CD14-positive monocyte (primary cell): ENCODE data around the gene WNT6. TPM values are rescaled to one million over a fixed set of nuclear protein-coding genes. Genes with fewer than 3 reads are reported as not detected.

ENCODE experiments used
- DNase-seq, 3 donors: peaks; one replicate each; pipeline ENCODE4 v3.0.0-alpha.2; 2011 to 2022
- H2AFZ ChIP-seq: 2 replicates; pipeline ENCODE4 v1.6.0; 2012; ENCODE audit warnings: mild to moderate bottlenecking, low read depth, low read length, inconsistent platforms; ENCODE audit not compliant: insufficient read depth, poor library complexity, severe bottlenecking
- H3K27ac ChIP-seq, 2 donors: 1 replicate in 1 of 2; 2 replicates in 1 of 2; pipeline ENCODE4 v1.5.1; 2012 to 2013; ENCODE audit warnings: low read length in 2 of 2, control low read depth in 1 of 2, inconsistent platforms in 1 of 2, low read depth in 1 of 2, mild to moderate bottlenecking in 1 of 2
- H3K27me3 ChIP-seq, 2 donors: one replicate each; pipeline versions ENCODE4 v1.6.0 to v1.6.1; 2011 to 2013; ENCODE audit warnings: low read length in 2 of 2; ENCODE audit not compliant: control insufficient read depth in 2 of 2, insufficient read depth in 2 of 2
- H3K36me3 ChIP-seq, 2 donors: replicated peaks in 1 of 2; 1 replicate in 1 of 2; 2 replicates in 1 of 2; pipeline versions ENCODE4 v1.5.1 to v1.6.1; 2012 to 2013; ENCODE audit warnings: low read length in 2 of 2, control low read depth in 1 of 2, inconsistent platforms in 1 of 2, mild to moderate bottlenecking in 1 of 2; ENCODE audit not compliant: insufficient read depth in 2 of 2, control insufficient read depth in 1 of 2
- H3K4me1 ChIP-seq, 2 donors: 1 replicate in 1 of 2; 2 replicates in 1 of 2; pipeline versions ENCODE4 v1.5.1 to v1.6.1; 2012 to 2013; ENCODE audit warnings: low read length in 2 of 2, control low read depth in 1 of 2, inconsistent platforms in 1 of 2, mild to moderate bottlenecking in 1 of 2, moderate library complexity in 1 of 2; ENCODE audit not compliant: insufficient read depth in 2 of 2, control insufficient read depth in 1 of 2
- H3K4me2 ChIP-seq: replicated peaks from 2 replicates; pipeline ENCODE3; 2012; ENCODE audit warnings: low read length, moderate library complexity, mild to moderate bottlenecking; ENCODE audit not compliant: poor library complexity, severe bottlenecking; ENCODE audit errors: extremely low read depth
- H3K4me3 ChIP-seq, 3 experiments: fragments of 200-600 bp in 1 of 3; sonication (generic) in 1 of 3; replicated peaks in 1 of 3; 1 replicate in 2 of 3; 2 replicates in 1 of 3; pipeline ENCODE4 v1.5.1; 2011 to 2013; ENCODE audit warnings: low read length in 3 of 3, mild to moderate bottlenecking in 3 of 3, control low read depth in 2 of 3, low read depth in 2 of 3, inconsistent platforms in 1 of 3, moderate library complexity in 1 of 3
- H3K79me2 ChIP-seq: 2 replicates; pipeline ENCODE4 v1.6.0; 2012; ENCODE audit warnings: mild to moderate bottlenecking, control low read depth, inconsistent platforms, low read length, moderate library complexity; ENCODE audit not compliant: insufficient read depth
- H3K9ac ChIP-seq: 2 replicates; pipeline ENCODE4 v1.6.0; 2017; ENCODE audit warnings: low read length, mild to moderate bottlenecking; ENCODE audit not compliant: insufficient read depth, poor library complexity, severe bottlenecking
- H3K9me3 ChIP-seq, 2 donors: replicated peaks in 1 of 2; 1 replicate in 1 of 2; 2 replicates in 1 of 2; pipeline versions ENCODE4 v1.5.1 to v1.6.1; 2012 to 2013; ENCODE audit warnings: low read length in 2 of 2, control low read depth in 1 of 2; ENCODE audit not compliant: control insufficient read depth in 1 of 2, insufficient read depth in 1 of 2
- H4K20me1 ChIP-seq: 2 replicates; pipeline ENCODE4 v1.6.0; 2012; ENCODE audit warnings: mild to moderate bottlenecking, low read length, control low read depth, moderate library complexity; ENCODE audit not compliant: insufficient read depth
- H3K27ac Mint-ChIP-seq, 7 donors: one replicate each; pipeline ENCODE4 v1.8.0; 2020; ENCODE audit warnings: mild to moderate bottlenecking in 7 of 7, mixed read lengths in 7 of 7, moderate library complexity in 6 of 7, inconsistent platforms in 2 of 7
- H3K27me3 Mint-ChIP-seq, 3 donors: one replicate each; pipeline ENCODE4 v1.8.0; 2021 to 2022; ENCODE audit warnings: low read depth in 3 of 3, mild to moderate bottlenecking in 3 of 3, mixed read lengths in 3 of 3, moderate library complexity in 3 of 3, inconsistent platforms in 1 of 3
- H3K36me3 Mint-ChIP-seq, 2 donors: one replicate each; pipeline ENCODE4 v1.8.0; 2020; ENCODE audit warnings: mixed read lengths in 2 of 2, inconsistent platforms in 1 of 2, mild to moderate bottlenecking in 1 of 2
- H3K4me1 Mint-ChIP-seq: one replicate; pipeline ENCODE4 v1.8.0; 2020; ENCODE audit warnings: mild to moderate bottlenecking, mixed read lengths
- H3K4me3 Mint-ChIP-seq, 2 donors: one replicate each; pipeline ENCODE4 v1.8.0; 2020; ENCODE audit warnings: mild to moderate bottlenecking in 2 of 2, mixed read lengths in 2 of 2, moderate library complexity in 1 of 2
- H3K9me3 Mint-ChIP-seq, 7 donors: one replicate each; pipeline ENCODE4 v1.8.0; 2020 to 2022; ENCODE audit warnings: mixed read lengths in 7 of 7, mild to moderate bottlenecking in 6 of 7, moderate library complexity in 6 of 7, inconsistent platforms in 2 of 7
- CTCF ChIP-seq: fragments of 200-600 bp; IDR thresholded peaks from one replicate; pipeline ENCODE4 v1.8.0; 2022; ENCODE audit warnings: antibody characterized with exemption, mild to moderate bottlenecking
- WGBS: methylation state at CpG from one replicate; pipeline ENCODE4 v1.1.5; 2013; ENCODE audit warnings: missing lambda C conversion rate; ENCODE audit not compliant: insufficient coverage; 5-methylcytosine and 5-hydroxymethylcytosine counted together
- intact Hi-C, 2 donors: fragments of 100-400 bp; cut with micrococcal nuclease; formaldehyde crosslinking; loops; one replicate each; pipeline versions ENCODE4 v1.15.0 to v1.15.1; 2023
- polyA plus RNA-seq, 3 donors: library from polyadenylated mRNA; depleted of rRNA in 1 of 3; unstranded in 2 of 3; stranded (reverse) in 1 of 3; fragments of 300-500 nt in 2 of 3; fragments of >200 nt in 1 of 3; fragmentation: Illumina TruSeq in 2 of 3; gene quantifications; 1 replicate in 2 of 3; 2 replicates in 1 of 3; pipeline ENCODE4 v1.2.3, GENCODE V29; 2012 to 2021

Gene WNT6
- polyA plus RNA-seq, 3 donors = 0.27 to 0.65 (median 0.37) TPM

GRCh38 chr2:218849721-218850120, 9.9 kb upstream of the WNT6 start:
- H3K36me3 Mint-ChIP-seq = no peaks in the 10 kb centered on the region
- no peak overlapping the region for H2AFZ ChIP-seq
- H3K27me3 Mint-ChIP-seq = peaks cover 25 to 46% (median 45%) of the 10 kb centered on the region in 3 donors
- H3K36me3 ChIP-seq = no peaks in the 10 kb centered on the region
- H3K9me3 Mint-ChIP-seq = peaks cover 0 to 18% (median 2%) of the 10 kb centered on the region in 7 donors
- H3K79me2 ChIP-seq = no peaks in the 10 kb centered on the region
- peaks cover 5 to 19% of the 10 kb centered on the region in 2 donors for H3K27me3 ChIP-seq
- no peak for TF ChIP-seq CTCF
- WGBS = 100% methylated on average over 2 of the region's 7 CpGs
- H3K27ac Mint-ChIP-seq = no peak overlapping the region
- H3K9ac ChIP-seq = no peak overlapping the region
- no peak overlapping the region for H3K27ac ChIP-seq
- no peak overlapping the region for H3K4me2 ChIP-seq
- H3K4me3 Mint-ChIP-seq = no peak overlapping the region
- H3K9me3 ChIP-seq = no peaks in the 10 kb centered on the region
- DNase-seq = no peak
- no peaks in the 10 kb centered on the region for H4K20me1 ChIP-seq
- H3K4me3 ChIP-seq = no peak overlapping the region
- intact Hi-C loops = loop anchor here (5.0 kb wide), 2 partner anchors 122 to 137 kb away; partner anchors contain the start of gene TTLL4 (in 2 of the 2)
- peaks cover 14 to 20% of the 10 kb centered on the region in 2 donors for H3K4me1 ChIP-seq
- peaks cover 24% of the 10 kb centered on the region for H3K4me1 Mint-ChIP-seq

- Histone ChIP-seq H2AFZ (no peak overlapping the region), H3K4me3 (no peak overlapping the region), H3K4me1 (peaks cover 14 to 20% of the 10 kb centered on the region in 2 donors), H3K36me3 (no peaks in the 10 kb centered on the region), H3K27ac (no peak overlapping the region), H3K4me2 (no peak overlapping the region), H3K79me2 (no peaks in the 10 kb centered on the region), H3K9me3 (no peaks in the 10 kb centered on the region), H3K27me3 (peaks cover 15 to 30% of the 10 kb centered on the region in 2 donors), H4K20me1 (no peaks in the 10 kb centered on the region), H3K9ac (no peak overlapping the region)
- no peak for DNase-seq
- no peak for TF ChIP-seq CTCF
- Mint-ChIP-seq H3K36me3 (no peaks in the 10 kb centered on the region), H3K9me3 (peaks cover 0 to 21% (median 1%) of the 10 kb centered on the region in 7 donors), H3K4me1 (peaks cover 24% of the 10 kb centered on the region), H3K27me3 (peaks cover 31 to 56% (median 55%) of the 10 kb centered on the region in 3 donors), H3K4me3 (no peak overlapping the region), H3K27ac (no peak overlapping the region)
- intact Hi-C loops = no loop called here
- WGBS = 93% methylated on average over 2 of the region's 2 CpGs
Observed at GRCh38 chr2:218850796-218851195, 8.8 kb upstream of the WNT6 start.
